ENCODE results near the gene NMNAT2. TPM values are rescaled to one million over a fixed set of nuclear protein-coding genes. Genes with fewer than 3 reads are reported as not detected.

NMNAT2 gene
- total RNA-seq, 4 donors from 2014 or later, result 1.7 to 2.8 (median 2.4) TPM

DNA sequence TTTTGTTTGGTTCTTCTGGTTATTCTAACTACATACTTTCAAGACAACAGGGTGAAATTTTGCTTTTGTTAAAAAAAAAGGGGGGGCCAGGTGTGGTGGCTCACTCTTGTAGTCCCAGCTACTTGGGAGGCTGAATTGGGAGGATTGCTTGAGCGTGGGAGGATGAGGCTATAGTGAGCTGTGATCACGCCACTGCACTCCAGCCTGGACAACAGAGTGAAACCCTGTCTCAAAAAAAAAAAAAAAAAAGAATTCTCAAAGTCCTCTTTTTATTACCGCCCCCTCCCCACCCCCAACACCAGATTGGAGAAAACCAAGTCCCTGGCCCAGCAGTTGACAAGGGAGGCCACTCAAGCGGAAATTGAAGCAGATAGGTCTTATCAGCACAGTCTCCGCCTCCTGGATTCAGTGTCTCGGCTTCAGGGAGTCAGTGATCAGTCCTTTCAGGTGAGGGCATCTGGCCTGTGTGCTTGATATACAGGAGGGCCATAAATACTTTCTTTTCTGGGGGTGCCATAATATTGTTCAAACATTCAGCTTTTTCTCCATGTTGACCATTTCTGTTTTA is 181.9 kb downstream of the NMNAT2 start:
- H3K9me3 ChIP-seq, result no peaks in the 10 kb centered on the region
- H3K27me3 ChIP-seq, result no peaks in the 10 kb centered on the region
- peaks cover 10 to 47% (median 33%) of the 10 kb centered on the region in 4 donors for H3K4me1 ChIP-seq
- no peak overlapping the region for H3K4me3 ChIP-seq
- TF ChIP-seq EP300 (IDR thresholded peaks at IDR 0.05), result no peak
- TF ChIP-seq POLR2A (IDR thresholded peaks at IDR 0.05; ENCODE audit: low read depth), result no peak
- TF ChIP-seq CTCF (IDR thresholded peaks at IDR 0.05), result no peak
- TF ChIP-seq POLR2AphosphoS5 (IDR thresholded peaks at IDR 0.05), result no peak
- intact Hi-C loops (cut with DNase I), result loop anchor here (5.0 kb wide), 1 partner anchor 214 kb away; the partner anchor contains the start of gene LAMC1
- WGBS, result 88% methylated on average over 6 of the region's 6 CpGs
- peaks cover 0 to 24% (median 12%) of the 10 kb centered on the region in 4 donors for H3K36me3 ChIP-seq
- DNase-seq (ENCODE audit: extremely low spot score), result no peak
- H3K27ac ChIP-seq (replicated peaks in 1 of 4), result no peak overlapping the region

- peaks cover 0 to 20% (median 10%) of the 10 kb centered on the region in 4 donors for H3K36me3 ChIP-seq
Measured at GRCh38 chr1:183235503-183235902, 182.7 kb downstream of the NMNAT2 start.

DNA sequence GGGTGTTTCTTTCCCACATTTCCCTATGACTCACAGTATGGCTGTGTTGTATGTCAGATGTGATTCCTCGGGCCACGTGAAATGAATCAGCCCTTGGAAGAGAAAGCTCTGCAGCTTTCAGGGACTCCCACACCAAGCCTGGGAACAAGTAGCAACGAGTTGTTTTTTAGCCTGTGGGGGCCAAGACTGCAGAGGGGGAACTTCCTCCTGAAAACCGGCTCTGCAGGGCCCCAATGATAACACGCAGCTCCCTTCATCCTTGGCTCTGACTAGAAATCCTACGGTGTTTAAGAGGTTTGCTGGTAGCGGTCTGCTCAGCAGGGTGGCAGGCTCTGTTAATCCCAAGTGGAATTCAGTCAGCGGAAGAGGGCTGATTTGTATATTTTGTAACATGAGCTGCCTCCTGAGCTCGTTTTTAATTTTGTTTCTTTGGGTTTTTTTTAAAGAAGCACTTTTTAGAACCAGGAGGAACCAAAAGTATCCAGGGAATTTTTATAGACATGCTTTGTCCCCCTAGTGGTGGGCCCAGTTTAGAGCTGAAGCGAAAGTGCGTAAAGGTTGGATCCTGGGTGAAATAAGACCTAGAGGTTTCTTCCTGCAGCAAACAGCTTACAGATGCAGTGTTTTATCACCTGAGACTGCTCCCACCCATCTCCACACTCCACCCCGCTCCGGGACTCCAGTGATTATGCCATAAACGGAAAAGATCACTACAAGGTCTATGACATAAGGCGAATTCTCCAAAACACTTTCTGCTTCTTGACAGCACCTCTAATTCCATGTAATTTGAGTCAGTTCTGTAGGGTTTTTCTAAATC is 183.3 kb downstream of the NMNAT2 start:
- peak; percentile 93 for DNase-seq (ENCODE audit: extremely low spot score)
- intact Hi-C loops (cut with DNase I), result loop anchor here (2.0 to 5.0 kb wide), 3 partner anchors 93 to 272 kb away; partner anchors contain the start of gene LAMC1

More at GRCh38 chr1:183235503-183235902, 182.7 kb downstream of the NMNAT2 start:
- intact Hi-C loops (cut with DNase I), result loop anchor here (2.0 to 5.0 kb wide), 2 partner anchors 213 to 273 kb away; partner anchors contain the start of gene LAMC1
- WGBS, result 91% methylated on average over 14 of the region's 14 CpGs
- Histone ChIP-seq H3K4me3 (peak overlapping the region in 3 of 4 donors; percentile 45 to 48 (median 45)), H3K27me3 (no peaks in the 10 kb centered on the region), H3K27ac (replicated peaks in 1 of 4) (peak overlapping the region; percentile 78 to 86 (median 84)), H3K4me1 (peaks cover 10 to 45% (median 38%) of the 10 kb centered on the region in 4 donors), H3K9me3 (no peaks in the 10 kb centered on the region)
- no peak for DNase-seq (ENCODE audit: extremely low spot score)
- no peak for TF ChIP-seq CTCF (IDR thresholded peaks at IDR 0.05)
- TF ChIP-seq POLR2A (IDR thresholded peaks at IDR 0.05; ENCODE audit: low read depth), result no peak
- no peak for TF ChIP-seq EP300 (IDR thresholded peaks at IDR 0.05)
- no peak for TF ChIP-seq POLR2AphosphoS5 (IDR thresholded peaks at IDR 0.05)

DNA sequence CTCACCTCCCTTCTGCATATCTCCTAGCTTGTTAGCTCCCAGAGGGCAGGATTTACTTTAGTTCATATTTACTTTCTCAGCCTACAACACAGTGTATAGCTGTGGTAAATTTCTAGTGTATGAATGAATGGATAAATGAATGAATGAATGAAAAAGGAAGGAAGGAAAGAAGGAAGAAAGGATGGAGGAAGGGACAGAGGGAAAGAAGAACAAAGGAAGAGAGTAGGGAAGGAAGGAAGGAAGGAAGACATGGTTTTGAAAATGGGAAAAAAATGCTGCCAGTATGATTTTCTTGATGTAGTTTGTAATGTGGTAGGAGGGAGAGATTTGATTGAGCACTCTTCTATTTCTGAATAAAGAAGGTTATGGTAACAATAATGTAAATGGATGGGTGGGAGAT is 185.1 kb downstream of the NMNAT2 start:
- TF ChIP-seq POLR2A (IDR thresholded peaks at IDR 0.05; ENCODE audit: low read depth) (no peak), POLR2AphosphoS5 (IDR thresholded peaks at IDR 0.05) (no peak), EP300 (IDR thresholded peaks at IDR 0.05) (no peak), CTCF (IDR thresholded peaks at IDR 0.05) (no peak)

More for the DNA sequence above, 183.3 kb downstream of the NMNAT2 start:
- H3K4me3 ChIP-seq, result peak overlapping the region; percentile 36 to 48 (median 45)
- no peak for TF ChIP-seq EP300 (IDR thresholded peaks at IDR 0.05)
- peak; percentile 77 to 80 for TF ChIP-seq POLR2AphosphoS5 (IDR thresholded peaks at IDR 0.05)
- peak; percentile 72 to 81 (median 73) for TF ChIP-seq CTCF (IDR thresholded peaks at IDR 0.05)
- no peak for TF ChIP-seq POLR2A (IDR thresholded peaks at IDR 0.05; ENCODE audit: low read depth)
- H3K36me3 ChIP-seq, result peaks cover 0 to 14% (median 5%) of the 10 kb centered on the region in 4 donors
- 23% methylated on average over 15 of the region's 15 CpGs for WGBS
- no peaks in the 10 kb centered on the region for H3K27me3 ChIP-seq
- H3K27ac ChIP-seq (replicated peaks in 1 of 4), result peak overlapping the region; percentile 78 to 86 (median 84)
- H3K9me3 ChIP-seq, result no peaks in the 10 kb centered on the region
- H3K4me1 ChIP-seq, result peaks cover 10 to 43% (median 38%) of the 10 kb centered on the region in 4 donors

More for the DNA sequence above, 185.1 kb downstream of the NMNAT2 start:
- intact Hi-C loops (cut with DNase I), result loop anchor here (5.0 kb wide), 1 partner anchor 91 kb away; no protein-coding TSS in a partner anchor
- H3K27ac ChIP-seq (replicated peaks in 1 of 4), result peak overlapping the region in 2 of 4 donors; percentile 37 to 78
- peaks cover 10 to 42% (median 31%) of the 10 kb centered on the region in 4 donors for H3K4me1 ChIP-seq
- H3K36me3 ChIP-seq, result peaks cover 0 to 4% (median 0%) of the 10 kb centered on the region in 4 donors
- no peaks in the 10 kb centered on the region for H3K27me3 ChIP-seq
- H3K4me3 ChIP-seq, result no peak overlapping the region
- no peak for DNase-seq (ENCODE audit: extremely low spot score)
- H3K9me3 ChIP-seq, result no peaks in the 10 kb centered on the region
